CD4-positive, CD25-positive, alpha-beta regulatory T cell (primary cell): ENCODE data around the gene SHROOM3. TPM values are rescaled to one million over a fixed set of nuclear protein-coding genes. Genes with fewer than 3 reads are reported as not detected.

Experiments used
- ATAC-seq, 2 donors: fragments of 150-1000 bp; cut with Tn5 transposase; one replicate each; pipeline ENCODE4 v1.10.0; 2021; ENCODE audit warnings: low read depth in 2 of 2, moderate number of reproducible peaks in 2 of 2, moderate library complexity in 1 of 2
- DNase-seq, 3 donors: peaks; one replicate each; pipeline versions ENCODE4 v3.0.0 to v3.0.0-alpha.2; 2012 to 2022; ENCODE audit warnings: mixed read lengths in 1 of 3
- H3K27ac ChIP-seq: one replicate; pipeline ENCODE4 v1.7.0; 2013; ENCODE audit warnings: mild to moderate bottlenecking, low read length; ENCODE audit not compliant: insufficient read depth, poor library complexity, severe bottlenecking
- H3K27me3 ChIP-seq: one replicate; pipeline ENCODE4 v1.7.0; 2013; ENCODE audit warnings: low read length; ENCODE audit not compliant: control insufficient read depth, insufficient read depth
- H3K36me3 ChIP-seq: one replicate; pipeline ENCODE4 v1.7.0; 2013; ENCODE audit warnings: mild to moderate bottlenecking, low read length, moderate library complexity; ENCODE audit not compliant: control insufficient read depth, insufficient read depth
- H3K4me1 ChIP-seq: 2 replicates; pipeline ENCODE4 v1.7.0; 2013; ENCODE audit warnings: mild to moderate bottlenecking, low read length; ENCODE audit not compliant: insufficient read depth, control insufficient read depth, poor library complexity, severe bottlenecking
- H3K4me3 ChIP-seq: one replicate; pipeline ENCODE4 v1.7.0; 2013; ENCODE audit warnings: low read depth, mild to moderate bottlenecking, low read length, moderate library complexity
- H3K9me3 ChIP-seq, 2 experiments: 1 replicate in 1 of 2; 2 replicates in 1 of 2; pipeline ENCODE4 v1.7.0; 2013; ENCODE audit warnings: low read length in 2 of 2, mild to moderate bottlenecking in 1 of 2, moderate library complexity in 1 of 2; ENCODE audit not compliant: control insufficient read depth in 2 of 2
- H3K27ac Mint-ChIP-seq, 3 donors: one replicate each; pipeline ENCODE4 v1.8.0; 2020 to 2022; ENCODE audit warnings: mild to moderate bottlenecking in 3 of 3, mixed read lengths in 3 of 3, moderate library complexity in 2 of 3
- H3K27me3 Mint-ChIP-seq: one replicate; pipeline ENCODE4 v1.8.0; 2022; ENCODE audit warnings: mild to moderate bottlenecking, mixed read lengths
- H3K36me3 Mint-ChIP-seq: one replicate; pipeline ENCODE4 v1.8.0; 2020; ENCODE audit warnings: mixed read lengths
- H3K4me1 Mint-ChIP-seq, 4 donors: one replicate each; pipeline ENCODE4 v1.8.0; 2020 to 2022; ENCODE audit warnings: mixed read lengths in 4 of 4, mild to moderate bottlenecking in 1 of 4
- H3K4me3 Mint-ChIP-seq, 4 donors: one replicate each; pipeline ENCODE4 v1.8.0; 2020 to 2022; ENCODE audit warnings: mild to moderate bottlenecking in 4 of 4, mixed read lengths in 4 of 4, moderate library complexity in 3 of 4
- H3K9me3 Mint-ChIP-seq, 7 donors: one replicate each; pipeline ENCODE4 v1.8.0; 2020 to 2022; ENCODE audit warnings: mixed read lengths in 7 of 7, mild to moderate bottlenecking in 3 of 7, moderate library complexity in 2 of 7
- polyA plus RNA-seq, 4 donors: library from polyadenylated mRNA; unstranded; fragments of 300-500 nt; fragmentation: Illumina TruSeq; gene quantifications; one replicate each; pipeline ENCODE4 v1.2.3, GENCODE V29; 2021
- total RNA-seq: library from RNA; stranded (reverse); gene quantifications from one replicate; pipeline ENCODE4 v1.2.3, GENCODE V29; 2022

The SHROOM3 gene
- total and polyA plus RNA-seq, 5 donors from 2014 or later: not detected

- H3K9me3 ChIP-seq: no peaks in the 10 kb centered on the region
- H3K4me1 Mint-ChIP-seq: peaks cover 0 to 15% (median 1%) of the 10 kb centered on the region in 4 donors
- H3K4me3 Mint-ChIP-seq: no peak overlapping the region
- H3K9me3 Mint-ChIP-seq: peaks cover 0 to 3% (median 0%) of the 10 kb centered on the region in 7 donors
- no peak overlapping the region for H3K4me3 ChIP-seq
- no peaks in the 10 kb centered on the region for H3K27me3 ChIP-seq
- no peak overlapping the region for H3K27ac Mint-ChIP-seq
- ATAC-seq (no peak), DNase-seq (no peak)
- no peak overlapping the region for H3K27ac ChIP-seq
- H3K36me3 Mint-ChIP-seq: no peaks in the 10 kb centered on the region
- no peaks in the 10 kb centered on the region for H3K4me1 ChIP-seq
- no peaks in the 10 kb centered on the region for H3K36me3 ChIP-seq
- peaks cover 11% of the 10 kb centered on the region for H3K27me3 Mint-ChIP-seq
Measured at GRCh38 chr4:76767983-76768382, 333.0 kb downstream of the SHROOM3 start.

GRCh38 chr4:76772498-76773106 is 337.6 kb downstream of the SHROOM3 start:
- H3K27me3 Mint-ChIP-seq: peaks cover 28% of the 10 kb centered on the region
- Histone ChIP-seq H3K4me1 (no peaks in the 10 kb centered on the region), H3K4me3 (no peak overlapping the region), H3K27me3 (no peaks in the 10 kb centered on the region), H3K27ac (no peak overlapping the region), H3K9me3 (no peaks in the 10 kb centered on the region), H3K36me3 (no peaks in the 10 kb centered on the region)
- DNase-seq (no peak), ATAC-seq (no peak)
- no peaks in the 10 kb centered on the region for H3K36me3 Mint-ChIP-seq
- H3K9me3 Mint-ChIP-seq: peaks cover 0 to 3% (median 0%) of the 10 kb centered on the region in 7 donors
- H3K4me1 Mint-ChIP-seq: no peaks in the 10 kb centered on the region
- H3K27ac Mint-ChIP-seq: no peak overlapping the region
- H3K4me3 Mint-ChIP-seq: no peak overlapping the region

GRCh38 chr4:76773766-76774165 is 338.7 kb downstream of the SHROOM3 start:
- Histone ChIP-seq H3K4me1 (no peaks in the 10 kb centered on the region), H3K36me3 (no peaks in the 10 kb centered on the region), H3K4me3 (no peak overlapping the region), H3K27me3 (no peaks in the 10 kb centered on the region), H3K9me3 (no peaks in the 10 kb centered on the region), H3K27ac (no peak overlapping the region)
- no peaks in the 10 kb centered on the region for H3K4me1 Mint-ChIP-seq
- no peak for DNase-seq
- no peak overlapping the region for H3K4me3 Mint-ChIP-seq
- peaks cover 28% of the 10 kb centered on the region for H3K27me3 Mint-ChIP-seq
- H3K27ac Mint-ChIP-seq: no peak overlapping the region
- no peak for ATAC-seq
- peaks cover 0 to 3% (median 0%) of the 10 kb centered on the region in 7 donors for H3K9me3 Mint-ChIP-seq
- H3K36me3 Mint-ChIP-seq: no peaks in the 10 kb centered on the region

- H3K27ac Mint-ChIP-seq: no peak overlapping the region
- Histone ChIP-seq H3K4me3 (no peak overlapping the region), H3K4me1 (no peaks in the 10 kb centered on the region), H3K9me3 (no peaks in the 10 kb centered on the region), H3K36me3 (no peaks in the 10 kb centered on the region), H3K27ac (no peak overlapping the region), H3K27me3 (peaks cover 8% of the 10 kb centered on the region)
- H3K27me3 Mint-ChIP-seq: peaks cover 41% of the 10 kb centered on the region
- ATAC-seq (no peak), DNase-seq (no peak)
- peaks cover 0 to 1% (median 0%) of the 10 kb centered on the region in 7 donors for H3K9me3 Mint-ChIP-seq
- no peaks in the 10 kb centered on the region for H3K36me3 Mint-ChIP-seq
- no peak overlapping the region for H3K4me3 Mint-ChIP-seq
- H3K4me1 Mint-ChIP-seq: no peaks in the 10 kb centered on the region
Measured at GRCh38 chr4:76779740-76780459, 344.9 kb downstream of the SHROOM3 start.

GRCh38 chr4:76780781-76781697 is 346.0 kb downstream of the SHROOM3 start:
- Mint-ChIP-seq H3K4me3 (no peak overlapping the region), H3K27ac (no peak overlapping the region), H3K27me3 (peaks cover 41% of the 10 kb centered on the region), H3K36me3 (no peaks in the 10 kb centered on the region), H3K9me3 (peaks cover 0 to 1% (median 0%) of the 10 kb centered on the region in 7 donors), H3K4me1 (no peaks in the 10 kb centered on the region)
- H3K36me3 ChIP-seq: no peaks in the 10 kb centered on the region
- DNase-seq (no peak), ATAC-seq (no peak)
- no peak overlapping the region for H3K4me3 ChIP-seq
- no peaks in the 10 kb centered on the region for H3K4me1 ChIP-seq
- H3K9me3 ChIP-seq: no peaks in the 10 kb centered on the region
- peaks cover 9% of the 10 kb centered on the region for H3K27me3 ChIP-seq
- no peak overlapping the region for H3K27ac ChIP-seq

GRCh38 chr4:76781698-76782595 is 346.9 kb downstream of the SHROOM3 start:
- Histone ChIP-seq H3K4me1 (no peaks in the 10 kb centered on the region), H3K9me3 (no peaks in the 10 kb centered on the region), H3K27me3 (peaks cover 10% of the 10 kb centered on the region), H3K36me3 (no peaks in the 10 kb centered on the region), H3K27ac (no peak overlapping the region), H3K4me3 (no peak overlapping the region)
- H3K36me3 Mint-ChIP-seq: no peaks in the 10 kb centered on the region
- H3K4me3 Mint-ChIP-seq: no peak overlapping the region
- peaks cover 0 to 1% (median 0%) of the 10 kb centered on the region in 7 donors for H3K9me3 Mint-ChIP-seq
- H3K27me3 Mint-ChIP-seq: peaks cover 37% of the 10 kb centered on the region
- no peaks in the 10 kb centered on the region for H3K4me1 Mint-ChIP-seq
- DNase-seq (no peak), ATAC-seq (no peak)
- no peak overlapping the region for H3K27ac Mint-ChIP-seq

GRCh38 chr4:76782837-76783236 is 347.8 kb downstream of the SHROOM3 start:
- H3K36me3 ChIP-seq: no peaks in the 10 kb centered on the region
- Mint-ChIP-seq H3K9me3 (peaks cover 0 to 1% (median 0%) of the 10 kb centered on the region in 7 donors), H3K36me3 (no peaks in the 10 kb centered on the region), H3K27ac (no peak overlapping the region), H3K4me3 (no peak overlapping the region), H3K4me1 (no peaks in the 10 kb centered on the region), H3K27me3 (peaks cover 42% of the 10 kb centered on the region)
- ATAC-seq: no peak
- H3K4me1 ChIP-seq: no peaks in the 10 kb centered on the region
- no peak overlapping the region for H3K27ac ChIP-seq
- H3K9me3 ChIP-seq: no peaks in the 10 kb centered on the region
- no peak overlapping the region for H3K4me3 ChIP-seq
- DNase-seq: no peak
- H3K27me3 ChIP-seq: peaks cover 10% of the 10 kb centered on the region
